ENCODE data around the gene KDELR3. TPM values are rescaled to one million over a fixed set of nuclear protein-coding genes. Genes with fewer than 3 reads are reported as not detected.

KDELR3 gene
- total and polyA plus RNA-seq, 2 of the 8 experiments (the other 6 are each of a cell fraction or from before 2014, with no cell fraction given), result 7.9 to 13.0 TPM

DNA sequence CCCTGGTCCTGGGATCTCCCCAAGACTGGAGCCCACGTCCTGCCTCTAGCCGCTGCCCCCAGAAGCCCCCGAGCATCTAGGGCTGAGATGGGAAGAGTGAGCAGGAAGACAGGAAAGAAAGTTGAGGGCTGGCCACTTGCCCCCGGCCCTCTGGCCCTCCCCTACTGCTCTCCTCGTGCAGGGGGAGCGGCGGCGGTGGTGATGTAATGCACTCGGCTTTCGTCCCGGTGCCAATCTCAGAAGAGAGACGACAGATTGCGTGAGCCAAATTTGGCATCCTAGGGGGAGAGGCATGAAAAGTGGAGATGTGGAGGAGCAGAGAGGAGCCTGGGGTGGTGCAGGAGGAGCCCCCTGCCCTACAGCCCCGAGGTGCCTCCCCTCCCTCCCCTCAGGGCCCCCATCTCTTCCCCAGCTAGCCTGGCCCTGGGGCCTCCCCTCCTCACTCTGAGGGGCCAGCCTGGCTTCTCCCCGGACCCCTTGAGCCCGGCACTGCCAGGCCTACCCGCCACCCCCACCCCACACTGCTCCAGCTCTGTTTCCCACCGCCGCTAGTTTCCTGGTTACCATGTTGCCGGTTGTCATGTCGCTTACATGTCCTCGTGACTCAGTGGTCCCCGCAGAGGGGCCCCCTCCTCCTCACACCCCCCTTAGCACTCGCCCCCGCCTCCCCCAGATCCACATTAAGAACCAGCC is 15.4 kb upstream of the KDELR3 start (continued):
- TF ChIP-seq GABPA (IDR thresholded peaks at IDR 0.05; ENCODE audit: borderline replicate concordance, insufficient read depth, low read length) (no peak), SAP30 (IDR thresholded peaks at IDR 0.05; ENCODE audit: insufficient read depth, insufficient replicate concordance, low read length) (no peak), CTCF (IDR thresholded peaks at IDR 0.05; ENCODE audit: control extremely low read depth in 1 of 3, insufficient read depth in 1 of 3, low read depth in 1 of 3, low read length in 3 of 3) (no peak), PHF8 (conservative IDR thresholded peaks at IDR 0.05; ENCODE audit: low read depth, low read length) (no peak), EZH2 (IDR thresholded peaks at IDR 0.05; ENCODE audit: low read depth, low read length, severe bottlenecking) (no peak), RAD21 (IDR thresholded peaks at IDR 0.05 in 1 of 2, conservative IDR thresholded peaks at IDR 0.05 in 1 of 2; ENCODE audit: low read depth in 2 of 2, low read length in 2 of 2) (no peak)
